COLO668 (cell line): ENCODE measurements around the gene TBC1D14.

ENCODE experiments used
- DNase-seq: peaks from one replicate; lab custom pipeline; 2025; ENCODE audit not compliant: unreplicated experiment; lab: John Stamatoyannopoulos, UW

TBC1D14 gene

GRCh38 chr4:6909113-6909969 is at the start of gene TBC1D14:
Gene TBC1D14 (plus strand): TSS chr4:6909826. CDS start chr4:6923390, 13,564 bp downstream.
- peak; percentile 87 for DNase-seq

GRCh38 chr4:6868386-6868785 is 41.2 kb upstream of the TBC1D14 start:
- DNase-seq = no peak

GRCh38 chr4:6869944-6870343 is 39.7 kb upstream of the TBC1D14 start:
- no peak for DNase-seq

- DNase-seq = no peak
These were observed 36.3 kb upstream of the TBC1D14 start for GRCh38 chr4:6873291-6873690.

GRCh38 chr4:6873792-6874461 is 35.7 kb upstream of the TBC1D14 start:
- peak; percentile 69 for DNase-seq

- no peak for DNase-seq
These were observed 34.6 kb upstream of the TBC1D14 start for GRCh38 chr4:6874981-6875380.

- no peak for DNase-seq
These were observed 34.2 kb upstream of the TBC1D14 start for GRCh38 chr4:6875431-6875831.

GRCh38 chr4:6876440-6876839 is 33.2 kb upstream of the TBC1D14 start:
- no peak for DNase-seq

- no peak for DNase-seq
These were observed 32.6 kb upstream of the TBC1D14 start for GRCh38 chr4:6877067-6877466.

- DNase-seq = no peak
These were observed 31.1 kb upstream of the TBC1D14 start for GRCh38 chr4:6878451-6879059.

- no peak for DNase-seq
These were observed 28.9 kb upstream of the TBC1D14 start for GRCh38 chr4:6880691-6881090.

GRCh38 chr4:6881908-6882307 is 27.7 kb upstream of the TBC1D14 start:
- DNase-seq = no peak

GRCh38 chr4:6884341-6884870 is 25.2 kb upstream of the TBC1D14 start:
- DNase-seq = no peak

GRCh38 chr4:6885953-6886557 is 23.6 kb upstream of the TBC1D14 start:
- DNase-seq = no peak

- DNase-seq = no peak
These were observed 22.7 kb upstream of the TBC1D14 start for GRCh38 chr4:6886886-6887285.

- no peak for DNase-seq
These were observed 21.8 kb upstream of the TBC1D14 start for GRCh38 chr4:6887591-6888371.

GRCh38 chr4:6888506-6889071 is 21.0 kb upstream of the TBC1D14 start:
- DNase-seq = no peak

- DNase-seq = no peak
These were observed 20.4 kb upstream of the TBC1D14 start for GRCh38 chr4:6889101-6889735.

- no peak for DNase-seq
These were observed 19.8 kb upstream of the TBC1D14 start for GRCh38 chr4:6889736-6890324.
